Measurements from ENCODE around the gene SMCR8.
A peak's percentile ranks its signal among the peaks of the same experiment; 100 is the strongest.
"Not testable (repeated sequence)": the region's sequence is repeated elsewhere in the genome, so short reads cannot be mapped to it uniquely, and the experiment has no call there.

Gene SMCR8, protein sequence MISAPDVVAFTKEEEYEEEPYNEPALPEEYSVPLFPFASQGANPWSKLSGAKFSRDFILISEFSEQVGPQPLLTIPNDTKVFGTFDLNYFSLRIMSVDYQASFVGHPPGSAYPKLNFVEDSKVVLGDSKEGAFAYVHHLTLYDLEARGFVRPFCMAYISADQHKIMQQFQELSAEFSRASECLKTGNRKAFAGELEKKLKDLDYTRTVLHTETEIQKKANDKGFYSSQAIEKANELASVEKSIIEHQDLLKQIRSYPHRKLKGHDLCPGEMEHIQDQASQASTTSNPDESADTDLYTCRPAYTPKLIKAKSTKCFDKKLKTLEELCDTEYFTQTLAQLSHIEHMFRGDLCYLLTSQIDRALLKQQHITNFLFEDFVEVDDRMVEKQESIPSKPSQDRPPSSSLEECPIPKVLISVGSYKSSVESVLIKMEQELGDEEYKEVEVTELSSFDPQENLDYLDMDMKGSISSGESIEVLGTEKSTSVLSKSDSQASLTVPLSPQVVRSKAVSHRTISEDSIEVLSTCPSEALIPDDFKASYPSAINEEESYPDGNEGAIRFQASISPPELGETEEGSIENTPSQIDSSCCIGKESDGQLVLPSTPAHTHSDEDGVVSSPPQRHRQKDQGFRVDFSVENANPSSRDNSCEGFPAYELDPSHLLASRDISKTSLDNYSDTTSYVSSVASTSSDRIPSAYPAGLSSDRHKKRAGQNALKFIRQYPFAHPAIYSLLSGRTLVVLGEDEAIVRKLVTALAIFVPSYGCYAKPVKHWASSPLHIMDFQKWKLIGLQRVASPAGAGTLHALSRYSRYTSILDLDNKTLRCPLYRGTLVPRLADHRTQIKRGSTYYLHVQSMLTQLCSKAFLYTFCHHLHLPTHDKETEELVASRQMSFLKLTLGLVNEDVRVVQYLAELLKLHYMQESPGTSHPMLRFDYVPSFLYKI

DNA sequence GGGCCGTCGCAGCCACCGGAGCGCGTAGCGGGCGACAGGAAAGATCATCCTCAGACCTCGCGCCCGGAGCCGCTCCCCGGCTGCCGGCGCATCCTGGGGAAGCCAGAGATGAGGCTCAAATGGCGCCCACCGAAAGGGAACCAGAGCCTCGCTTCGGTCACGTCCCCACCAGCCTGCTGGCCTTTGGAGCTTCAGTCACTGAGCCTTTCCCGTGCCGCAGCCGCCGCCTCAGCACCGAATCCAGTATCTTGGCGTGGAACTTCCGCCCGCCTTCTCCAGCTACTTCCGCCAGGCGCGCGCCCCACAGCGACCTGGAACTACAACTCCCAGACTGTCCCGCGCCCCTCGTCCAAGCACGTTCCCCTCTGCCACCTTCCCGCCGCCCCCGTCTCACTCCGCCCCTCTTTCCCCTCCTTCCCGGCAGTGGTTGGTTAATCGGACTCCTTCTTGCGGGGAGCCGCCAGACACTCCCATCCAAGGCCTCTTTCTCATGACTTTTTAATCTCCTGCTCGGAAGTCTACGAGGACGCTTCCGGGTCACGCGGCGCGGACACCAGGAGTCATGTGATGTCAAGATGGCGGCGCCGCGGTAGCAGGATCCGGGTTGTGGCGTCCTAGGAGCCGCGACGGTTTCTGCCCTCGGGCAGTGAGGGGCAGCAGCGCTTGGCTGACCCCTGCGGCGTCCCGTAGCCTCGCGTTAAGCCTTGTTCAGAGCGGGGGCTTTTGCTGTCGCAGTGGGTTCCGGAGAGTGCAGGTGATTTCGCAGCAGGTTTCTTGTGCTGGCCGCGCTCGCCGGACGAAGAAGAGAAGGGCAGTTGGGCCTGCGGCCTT is at the start of gene SMCR8, which contains the start of gene TOP3A:
TSS of gene SMCR8 (plus strand) at position 563 of the 831 bp plus-strand sequence. CDS start 497 bp downstream, outside the sequence.
TSS of gene TOP3A (minus strand) at position 264 of the 831 bp plus-strand sequence. CDS start at position 48, 216 bp downstream.
- peak; percentile 95 to 97 for DNase-seq (ENCODE audit: low read depth in 2 of 2)

- DNase-seq (ENCODE audit: low read depth in 2 of 2) = no peak
These were observed 47.7 kb upstream of the SMCR8 start for GRCh38 chr17:18267366-18267765.

- no peak for DNase-seq (ENCODE audit: low read depth in 2 of 2)
These were observed 47.0 kb upstream of the SMCR8 start for GRCh38 chr17:18267927-18268711.

GRCh38 chr17:18270046-18270931 is 44.8 kb upstream of the SMCR8 start:
- DNase-seq (ENCODE audit: low read depth in 2 of 2) = no peak

GRCh38 chr17:18277076-18277475 is 38.0 kb upstream of the SMCR8 start:
- DNase-seq (ENCODE audit: low read depth in 2 of 2) = no peak

GRCh38 chr17:18278867-18279266 is 36.2 kb upstream of the SMCR8 start:
- no peak for DNase-seq (ENCODE audit: low read depth in 2 of 2)

DNA sequence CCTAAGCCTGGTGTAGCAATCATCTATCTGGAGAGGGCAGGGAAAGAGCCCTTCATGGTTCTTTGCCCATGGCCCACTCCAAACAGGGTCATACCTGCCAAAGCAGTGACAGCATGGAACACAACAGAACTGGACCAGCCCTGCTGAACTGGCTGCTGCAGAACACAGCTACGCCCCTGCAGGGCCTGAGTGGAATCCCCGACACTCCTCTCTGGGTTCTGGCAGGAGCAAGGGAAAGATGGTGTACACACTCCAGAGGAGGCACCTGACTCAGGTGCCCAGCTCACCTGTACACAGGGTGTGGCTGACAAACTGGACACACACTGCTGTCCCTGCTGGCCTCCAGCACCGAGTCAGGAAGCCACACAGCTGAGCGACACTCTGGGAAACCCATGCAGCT is 34.8 kb upstream of the SMCR8 start:
- no peak for DNase-seq (ENCODE audit: low read depth in 2 of 2)

DNA sequence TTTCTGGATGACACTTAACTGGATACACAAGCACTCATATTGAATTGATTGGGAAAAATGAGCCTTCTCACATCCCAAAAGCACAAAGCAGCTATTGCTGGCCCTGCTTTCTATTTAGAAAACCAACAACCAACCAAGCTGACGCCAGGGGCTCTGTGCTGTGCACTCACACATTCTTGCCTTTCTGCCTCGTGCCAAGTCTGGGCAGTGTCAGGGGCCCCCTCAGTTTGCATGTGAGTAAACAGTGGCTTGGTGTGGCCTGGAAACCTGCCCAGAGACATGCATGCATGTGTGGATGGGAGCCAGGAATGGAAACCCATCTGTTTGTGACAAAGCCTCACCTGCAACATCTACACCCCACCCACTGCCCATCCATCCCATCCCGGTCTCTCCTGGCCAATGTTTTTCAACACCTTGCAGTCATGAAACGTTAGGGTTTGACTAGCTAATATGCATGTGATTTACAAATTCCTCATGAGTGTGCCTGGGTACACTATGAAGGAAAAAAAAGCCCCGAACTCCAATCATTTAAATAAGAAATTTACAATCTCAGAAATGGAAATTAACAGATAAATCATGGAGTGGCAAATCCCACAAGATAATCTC is 34.2 kb upstream of the SMCR8 start:
- DNase-seq (ENCODE audit: low read depth in 2 of 2) = no peak

GRCh38 chr17:18281788-18282187 is 33.3 kb upstream of the SMCR8 start:
- no peak for DNase-seq (ENCODE audit: low read depth in 2 of 2)

DNA sequence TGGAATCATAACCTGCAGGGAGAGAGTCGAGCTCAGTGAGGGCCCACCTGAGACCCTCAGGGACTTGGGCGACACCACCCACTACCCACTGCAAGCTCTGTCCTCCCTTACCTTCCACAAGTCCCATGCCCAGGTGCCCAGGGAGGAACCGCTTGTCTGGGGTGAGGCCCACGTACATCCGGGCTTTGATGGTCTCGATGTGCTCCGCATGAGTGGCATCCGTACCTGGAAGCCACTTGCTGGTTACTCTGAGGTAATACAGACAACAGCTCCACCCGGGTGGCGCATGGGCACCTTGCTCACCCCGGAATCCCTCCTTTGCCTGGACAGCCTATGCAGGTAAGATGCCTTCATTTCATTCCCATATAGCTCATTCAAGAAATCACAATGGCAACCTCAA is 29.8 kb upstream of the SMCR8 start:
- DNase-seq (ENCODE audit: low read depth in 2 of 2) = no peak

GRCh38 chr17:18291718-18292540 is 23.2 kb upstream of the SMCR8 start:
- no peak for DNase-seq (ENCODE audit: low read depth in 2 of 2)

GRCh38 chr17:18298061-18298460 is 17.0 kb upstream of the SMCR8 start:
- DNase-seq (ENCODE audit: low read depth in 2 of 2) = not testable (repeated sequence)

- no peak for DNase-seq (ENCODE audit: low read depth in 2 of 2)
These were observed 14.2 kb upstream of the SMCR8 start for GRCh38 chr17:18300725-18301480.

DNA sequence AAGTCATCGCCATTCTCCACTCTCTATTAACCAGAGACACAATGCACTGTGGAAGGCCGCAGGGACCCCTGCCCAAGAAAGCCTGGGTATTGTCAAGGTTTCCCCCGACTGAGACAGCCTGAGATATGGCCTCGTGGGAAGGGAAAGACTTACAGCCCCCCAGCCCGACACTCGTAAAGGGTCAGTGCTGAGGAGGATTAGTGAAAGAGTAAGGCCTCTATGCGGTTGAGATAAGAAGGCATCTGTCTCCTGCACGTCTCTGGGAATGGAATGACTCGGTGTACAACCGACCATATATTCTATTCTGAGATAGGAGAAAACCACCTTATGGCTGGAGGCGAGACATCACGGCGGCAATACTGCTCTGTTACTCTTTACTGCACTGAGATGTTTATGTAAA is 11.9 kb upstream of the SMCR8 start:
- not testable (repeated sequence) for DNase-seq (ENCODE audit: low read depth in 2 of 2)

- DNase-seq (ENCODE audit: low read depth in 2 of 2) = no peak
These were observed 5.9 kb upstream of the SMCR8 start for GRCh38 chr17:18309202-18309601.

- DNase-seq (ENCODE audit: low read depth in 2 of 2) = no peak
These were observed 898 bp upstream of the SMCR8 start for GRCh38 chr17:18314059-18314730.

GRCh38 chr17:18315562-18315922 is 449 bp downstream of the SMCR8 start:
- DNase-seq (ENCODE audit: low read depth in 2 of 2) = no peak
